ENCODE measurements around the gene MAPKAPK5. TPM values are rescaled to one million over a fixed set of nuclear protein-coding genes. Genes with fewer than 3 reads are reported as not detected.

Gene MAPKAPK5
- total and polyA plus RNA-seq, 10 of the 15 experiments (the other 5 are each of a cell fraction or from before 2014, with no cell fraction given), result 12.6 to 54.3 (median 41.5) TPM

- POLR2A ChIA-PET, result interaction anchor here (0.6 kb wide), 1 partner anchor 574 kb away, joined by 3 read pairs; no protein-coding TSS in a partner anchor
- H4K20me1 ChIP-seq (ENCODE audit: control insufficient read depth, insufficient read depth), result no peaks in the 10 kb centered on the region
- H3K4me2 ChIP-seq (ENCODE audit: control insufficient read depth, insufficient read depth), result no peak overlapping the region
- no TSS peak for BruUV-seq (replicated peaks)
- no peak overlapping the region for H2AFZ ChIP-seq (ENCODE audit: control insufficient read depth, low read depth, low read length)
- CTCF ChIA-PET, result interaction anchor here (1.1 to 3.0 kb wide), 5 partner anchors 11 to 585 kb away, joined by 3 to 12 read pairs (median 6); partner anchors contain the start of gene MAPKAPK5
- RAD21 ChIA-PET (ENCODE audit: unreplicated experiment), result interaction anchor here (0.5 to 1.0 kb wide), 2 partner anchors 16 to 120 kb away, joined by 3 read pairs; partner anchors contain the start of gene MAPKAPK5
- no peaks in the 10 kb centered on the region for H3K36me3 ChIP-seq (ENCODE audit: control insufficient read depth in 2 of 2, insufficient read depth in 2 of 2, low read length in 1 of 2)
- H3K79me2 ChIP-seq (ENCODE audit: control insufficient read depth, insufficient read depth, low read length), result no peaks in the 10 kb centered on the region
- WGBS (ENCODE audit: insufficient coverage, insufficient replicate concordance, low lambda C conversion rate, missing lambda C conversion rate), result 43% methylated on average over 3 of the region's 3 CpGs
- no peak for FAIRE-seq
- SMC1A ChIA-PET (ENCODE audit: uncharacterized antibody, unreplicated experiment), result interaction anchor here (0.5 to 1.7 kb wide), 6 partner anchors 10 to 1294 kb away, joined by 3 to 4 read pairs (median 3); no protein-coding TSS in a partner anchor
- H3K4me3 ChIP-seq, result no peak overlapping the region
- intact Hi-C loops (cut with micrococcal nuclease; ENCODE audit: unreplicated experiment) (no loop called here), in situ Hi-C loops (cut with MboI) (no loop called here)
- no peak overlapping the region for H3K27ac ChIP-seq (ENCODE audit: control insufficient read depth, insufficient read depth)
- DNase-seq (ENCODE audit: low read depth, low spot score), result no peak
- H3K9me3 ChIP-seq (replicated peaks; ENCODE audit: control insufficient read depth, insufficient read depth, low read length), result no peaks in the 10 kb centered on the region
- H3K4me1 ChIP-seq (ENCODE audit: control insufficient read depth, insufficient read depth, low read length), result no peaks in the 10 kb centered on the region
- no peak overlapping the region for H3K9ac ChIP-seq (ENCODE audit: control insufficient read depth, insufficient read depth, low read length)
- H3K27me3 ChIP-seq (replicated peaks in 1 of 2; ENCODE audit: control insufficient read depth in 2 of 2, insufficient read depth in 2 of 2, low read length in 1 of 2), result no peaks in the 10 kb centered on the region
- ATAC-seq, result no peak
- no peak for TF ChIP-seq ATF7 (IDR thresholded peaks at IDR 0.05; ENCODE audit: low read depth)
- no peak for TF ChIP-seq CHD1 (IDR thresholded peaks at IDR 0.05; ENCODE audit: low read depth, low read length)
- TF ChIP-seq, protein P1, sequence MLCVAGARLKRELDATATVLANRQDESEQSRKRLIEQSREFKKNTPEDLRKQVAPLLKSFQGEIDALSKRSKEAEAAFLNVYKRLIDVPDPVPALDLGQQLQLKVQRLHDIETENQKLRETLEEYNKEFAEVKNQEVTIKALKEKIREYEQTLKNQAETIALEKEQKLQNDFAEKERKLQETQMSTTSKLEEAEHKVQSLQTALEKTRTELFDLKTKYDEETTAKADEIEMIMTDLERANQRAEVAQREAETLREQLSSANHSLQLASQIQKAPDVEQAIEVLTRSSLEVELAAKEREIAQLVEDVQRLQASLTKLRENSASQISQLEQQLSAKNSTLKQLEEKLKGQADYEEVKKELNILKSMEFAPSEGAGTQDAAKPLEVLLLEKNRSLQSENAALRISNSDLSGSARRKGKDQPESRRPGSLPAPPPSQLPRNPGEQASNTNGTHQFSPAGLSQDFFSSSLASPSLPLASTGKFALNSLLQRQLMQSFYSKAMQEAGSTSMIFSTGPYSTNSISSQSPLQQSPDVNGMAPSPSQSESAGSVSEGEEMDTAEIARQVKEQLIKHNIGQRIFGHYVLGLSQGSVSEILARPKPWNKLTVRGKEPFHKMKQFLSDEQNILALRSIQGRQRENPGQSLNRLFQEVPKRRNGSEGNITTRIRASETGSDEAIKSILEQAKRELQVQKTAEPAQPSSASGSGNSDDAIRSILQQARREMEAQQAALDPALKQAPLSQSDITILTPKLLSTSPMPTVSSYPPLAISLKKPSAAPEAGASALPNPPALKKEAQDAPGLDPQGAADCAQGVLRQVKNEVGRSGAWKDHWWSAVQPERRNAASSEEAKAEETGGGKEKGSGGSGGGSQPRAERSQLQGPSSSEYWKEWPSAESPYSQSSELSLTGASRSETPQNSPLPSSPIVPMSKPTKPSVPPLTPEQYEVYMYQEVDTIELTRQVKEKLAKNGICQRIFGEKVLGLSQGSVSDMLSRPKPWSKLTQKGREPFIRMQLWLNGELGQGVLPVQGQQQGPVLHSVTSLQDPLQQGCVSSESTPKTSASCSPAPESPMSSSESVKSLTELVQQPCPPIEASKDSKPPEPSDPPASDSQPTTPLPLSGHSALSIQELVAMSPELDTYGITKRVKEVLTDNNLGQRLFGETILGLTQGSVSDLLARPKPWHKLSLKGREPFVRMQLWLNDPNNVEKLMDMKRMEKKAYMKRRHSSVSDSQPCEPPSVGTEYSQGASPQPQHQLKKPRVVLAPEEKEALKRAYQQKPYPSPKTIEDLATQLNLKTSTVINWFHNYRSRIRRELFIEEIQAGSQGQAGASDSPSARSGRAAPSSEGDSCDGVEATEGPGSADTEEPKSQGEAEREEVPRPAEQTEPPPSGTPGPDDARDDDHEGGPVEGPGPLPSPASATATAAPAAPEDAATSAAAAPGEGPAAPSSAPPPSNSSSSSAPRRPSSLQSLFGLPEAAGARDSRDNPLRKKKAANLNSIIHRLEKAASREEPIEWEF (IDR thresholded peaks at IDR 0.05; ENCODE audit: insufficient replicate concordance, low read depth, low read length), result no peak
- no peak for TF ChIP-seq MXI1 (IDR thresholded peaks at IDR 0.05; ENCODE audit: low read depth, low read length)
- TF ChIP-seq ZNF217 (IDR thresholded peaks at IDR 0.05), result no peak
- TF ChIP-seq LARP7 (IDR thresholded peaks at IDR 0.05), result no peak
- no peak for TF ChIP-seq ESRRA (IDR thresholded peaks at IDR 0.05; ENCODE audit: low read length)
- TF ChIP-seq BCL11A (IDR thresholded peaks at IDR 0.05; ENCODE audit: low read depth, low read length), result no peak
- no peak for TF ChIP-seq GATAD2B (conservative IDR thresholded peaks at IDR 0.05; ENCODE audit: low read depth)
- no peak for TF ChIP-seq USF2 (IDR thresholded peaks at IDR 0.05; ENCODE audit: borderline replicate concordance, low read depth, low read length)
- TF ChIP-seq MYC (IDR thresholded peaks at IDR 0.05; ENCODE audit: insufficient read depth, insufficient read length, insufficient replicate concordance, low read length, severe bottlenecking), result no peak
- no peak for TF ChIP-seq PAX5 (IDR thresholded peaks at IDR 0.05; ENCODE audit: borderline replicate concordance, low read depth, low read length)
- no peak for TF ChIP-seq IRF4 (IDR thresholded peaks at IDR 0.05; ENCODE audit: low read depth, low read length)
- TF ChIP-seq ZNF274 (IDR thresholded peaks at IDR 0.05; ENCODE audit: insufficient read depth, insufficient read length), result no peak
- TF ChIP-seq KDM1A (IDR thresholded peaks at IDR 0.05; ENCODE audit: borderline replicate concordance), result no peak
- TF ChIP-seq PAX8 (IDR thresholded peaks at IDR 0.05), result no peak
- TF ChIP-seq ZZZ3 (IDR thresholded peaks at IDR 0.05; ENCODE audit: control insufficient read depth, insufficient read length, low read depth), result no peak
- TF ChIP-seq TCF7 (IDR thresholded peaks at IDR 0.05; ENCODE audit: borderline replicate concordance), result no peak
These were observed 15.7 kb upstream of the MAPKAPK5 start for GRCh38 chr12:111826316-111826715.
